ENCODE data around the gene MIOX. TPM values are rescaled to one million over a fixed set of nuclear protein-coding genes. Genes with fewer than 3 reads are reported as not detected.

The MIOX gene
- polyA plus RNA-seq, 3 donors from 2014 or later, result not detected

DNA sequence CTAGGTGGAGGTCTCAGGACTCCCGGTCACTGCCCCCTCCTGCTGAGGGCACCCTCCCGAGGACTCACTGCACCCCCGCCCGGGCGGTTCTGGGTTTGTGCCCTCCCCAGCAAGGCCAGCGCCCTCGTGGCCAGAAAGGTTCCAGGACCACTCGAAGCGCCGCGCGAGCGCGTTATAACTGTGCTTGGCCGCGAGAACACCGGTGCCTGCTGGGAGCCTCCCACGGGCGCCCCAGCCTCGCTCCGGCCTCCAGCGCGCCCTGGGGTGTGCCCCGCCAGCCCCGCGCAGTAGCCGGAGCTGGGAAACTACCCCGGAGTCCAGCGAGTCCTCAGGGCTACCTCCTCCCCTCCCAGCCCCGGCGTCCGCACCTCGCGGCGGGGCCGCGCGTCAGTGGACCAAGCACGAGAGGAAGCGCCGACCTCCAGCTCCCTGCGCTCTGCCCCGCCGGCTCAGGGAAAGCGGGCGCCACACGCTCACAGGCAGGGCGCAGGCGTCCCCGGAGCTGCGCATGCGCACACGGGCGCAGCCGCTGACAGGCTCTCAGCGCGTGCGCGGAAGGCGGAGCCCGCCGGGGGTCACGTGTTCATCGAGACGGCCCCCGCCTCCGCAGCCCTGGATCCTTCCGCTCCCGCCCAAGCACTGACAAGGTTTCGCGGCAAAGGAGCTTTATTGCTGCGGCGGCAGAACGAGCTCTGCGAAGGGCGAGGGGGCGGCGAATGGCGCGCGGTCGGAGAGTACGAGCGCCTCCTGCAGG, 38.6 kb downstream of the MIOX start, which contains the start of gene SCO2:
TSS of gene SCO2 (minus strand) at position 495 of the 754 bp plus-strand sequence. CDS start 1,187 bp downstream, outside the sequence.
- Mint-ChIP-seq H3K27me3 (ENCODE audit: low read depth in 3 of 3) (peaks cover 9 to 16% (median 13%) of the 10 kb centered on the region in 3 donors), H3K4me3 (peak within 1 kb of the TSS; percentile 84 to 89 (median 87)), H3K36me3 (no peaks in the 10 kb centered on the region), H3K4me1 (peaks cover 27 to 29% of the 10 kb centered on the region in 2 donors), H3K27ac (peak within 1 kb of the TSS; percentile 73 to 92 (median 86)), H3K9me3 (no peaks in the 10 kb centered on the region)
- peak; percentile 97 to 98 (median 98) for DNase-seq

DNA sequence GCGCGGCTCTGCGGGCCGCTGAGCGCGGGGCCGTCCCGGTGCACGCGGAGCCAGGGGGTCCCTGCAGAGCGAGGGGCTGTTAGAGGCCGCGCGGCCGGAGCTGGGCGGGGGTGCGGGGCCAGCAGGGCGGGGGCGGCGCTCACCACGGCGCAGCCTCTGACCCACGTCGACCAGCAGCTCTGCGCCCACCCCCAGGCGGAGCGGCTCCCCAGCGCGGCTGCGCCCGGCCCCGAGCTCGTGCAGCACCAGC, 39.1 kb downstream of the MIOX start:
- Mint-ChIP-seq H3K4me3 (peak overlapping the region; percentile 81 to 89 (median 85)), H3K9me3 (no peaks in the 10 kb centered on the region), H3K27ac (peak overlapping the region in 5 of 6 donors; percentile 67 to 87 (median 73)), H3K27me3 (ENCODE audit: low read depth in 3 of 3) (peaks cover 9 to 19% (median 13%) of the 10 kb centered on the region in 3 donors), H3K4me1 (peaks cover 27 to 29% of the 10 kb centered on the region in 2 donors), H3K36me3 (no peaks in the 10 kb centered on the region)
- no peak for DNase-seq

DNA sequence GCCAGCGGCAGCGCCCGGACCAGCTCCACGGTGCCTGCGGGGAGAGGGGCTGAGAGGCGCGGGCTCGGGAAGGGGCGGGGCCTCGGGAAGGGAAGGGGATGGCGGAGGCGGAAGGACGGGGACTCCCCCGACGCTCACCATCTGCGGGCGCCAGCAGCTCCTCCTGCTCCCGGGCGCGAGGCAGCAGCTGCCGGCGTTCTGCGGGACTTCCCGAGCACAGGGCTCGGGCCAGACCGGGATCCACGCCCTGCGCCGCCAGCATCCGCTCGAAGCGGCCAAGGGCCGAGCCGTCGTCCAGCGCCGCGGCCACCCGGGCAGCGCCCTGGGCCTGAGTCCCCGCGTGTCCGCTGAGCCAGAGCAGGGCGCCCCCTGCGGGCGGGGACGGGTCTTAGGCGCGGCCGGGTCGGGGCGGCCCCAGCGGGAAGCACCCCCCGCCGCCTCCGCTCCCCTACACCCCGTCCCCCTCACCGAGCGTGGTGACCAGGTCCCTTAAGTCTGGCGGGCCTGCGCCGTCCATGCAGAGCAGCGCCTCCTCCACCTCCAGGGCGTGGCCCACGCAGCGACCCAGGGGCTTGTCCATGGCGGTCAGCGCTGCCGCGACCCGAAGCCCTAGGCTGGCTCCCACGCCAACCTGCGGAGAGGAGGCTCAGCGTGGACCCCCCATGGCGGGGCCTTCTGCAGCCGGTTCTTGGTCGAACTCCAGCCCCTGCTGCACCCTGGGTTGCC, 39.6 kb downstream of the MIOX start:
- peak; percentile 80 to 84 (median 82) for DNase-seq
- Mint-ChIP-seq H3K4me1 (peaks cover 27 to 30% of the 10 kb centered on the region in 2 donors), H3K9me3 (no peaks in the 10 kb centered on the region), H3K36me3 (no peaks in the 10 kb centered on the region), H3K27me3 (ENCODE audit: low read depth in 3 of 3) (peaks cover 9 to 23% (median 13%) of the 10 kb centered on the region in 3 donors), H3K4me3 (peak overlapping the region; percentile 72 to 80 (median 76)), H3K27ac (peak overlapping the region; percentile 75 to 95 (median 84))

DNA sequence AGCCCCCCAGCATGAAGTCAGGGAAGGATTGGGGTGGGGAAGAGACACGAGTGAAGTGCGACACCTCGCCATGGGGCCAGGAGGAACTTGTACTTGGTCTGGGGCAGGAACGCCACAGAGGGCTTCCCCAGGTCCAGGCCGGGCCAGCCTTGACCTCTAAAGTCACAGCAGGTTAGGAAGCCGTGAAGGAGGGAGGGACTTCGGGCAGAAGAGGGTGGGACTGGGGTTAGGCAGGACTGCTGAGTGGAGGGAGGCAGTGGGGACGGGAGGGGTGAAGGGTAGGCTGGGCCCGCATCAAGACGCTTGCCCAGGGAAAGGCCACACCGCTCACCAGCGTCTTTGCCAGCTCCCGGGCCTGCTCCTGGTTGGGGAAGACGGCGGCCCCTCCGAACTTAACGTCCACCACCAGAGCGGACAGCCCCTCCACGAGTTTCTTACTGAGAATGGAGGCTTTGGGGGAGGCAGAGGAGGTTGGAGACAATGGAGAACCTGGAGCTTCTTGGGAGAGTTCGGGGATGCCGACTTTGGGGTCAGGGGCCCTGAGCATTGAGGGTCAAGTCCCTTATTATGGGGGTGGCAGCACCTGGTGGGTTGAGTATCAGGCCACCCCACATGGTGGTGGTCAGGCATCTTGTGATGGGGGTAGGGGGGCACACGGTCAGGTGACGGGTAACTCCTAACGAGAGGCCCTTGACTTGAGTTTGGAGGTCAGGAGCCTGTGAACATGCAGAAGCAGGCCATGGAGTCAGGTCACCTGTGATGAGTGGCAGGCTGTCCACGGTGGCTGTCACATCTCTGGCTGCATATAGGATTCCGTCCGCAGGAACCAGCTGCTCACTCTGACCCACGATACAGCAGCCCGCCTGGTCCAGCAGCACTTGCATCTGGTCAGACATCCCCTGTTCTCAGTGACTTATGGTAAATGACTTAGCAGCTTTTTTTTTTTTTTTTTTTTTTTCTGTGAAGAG, 40.5 kb downstream of the MIOX start:
- DNase-seq, result no peak
- H3K27me3 Mint-ChIP-seq (ENCODE audit: low read depth in 3 of 3), result peaks cover 9 to 24% (median 13%) of the 10 kb centered on the region in 3 donors
- H3K4me1 Mint-ChIP-seq, result peaks cover 27 to 30% of the 10 kb centered on the region in 2 donors
- no peaks in the 10 kb centered on the region for H3K9me3 Mint-ChIP-seq
- H3K4me3 Mint-ChIP-seq, result peak overlapping the region; percentile 71 to 80 (median 76)
- no peaks in the 10 kb centered on the region for H3K36me3 Mint-ChIP-seq
- H3K27ac Mint-ChIP-seq, result peak overlapping the region; percentile 75 to 95 (median 84)

DNA sequence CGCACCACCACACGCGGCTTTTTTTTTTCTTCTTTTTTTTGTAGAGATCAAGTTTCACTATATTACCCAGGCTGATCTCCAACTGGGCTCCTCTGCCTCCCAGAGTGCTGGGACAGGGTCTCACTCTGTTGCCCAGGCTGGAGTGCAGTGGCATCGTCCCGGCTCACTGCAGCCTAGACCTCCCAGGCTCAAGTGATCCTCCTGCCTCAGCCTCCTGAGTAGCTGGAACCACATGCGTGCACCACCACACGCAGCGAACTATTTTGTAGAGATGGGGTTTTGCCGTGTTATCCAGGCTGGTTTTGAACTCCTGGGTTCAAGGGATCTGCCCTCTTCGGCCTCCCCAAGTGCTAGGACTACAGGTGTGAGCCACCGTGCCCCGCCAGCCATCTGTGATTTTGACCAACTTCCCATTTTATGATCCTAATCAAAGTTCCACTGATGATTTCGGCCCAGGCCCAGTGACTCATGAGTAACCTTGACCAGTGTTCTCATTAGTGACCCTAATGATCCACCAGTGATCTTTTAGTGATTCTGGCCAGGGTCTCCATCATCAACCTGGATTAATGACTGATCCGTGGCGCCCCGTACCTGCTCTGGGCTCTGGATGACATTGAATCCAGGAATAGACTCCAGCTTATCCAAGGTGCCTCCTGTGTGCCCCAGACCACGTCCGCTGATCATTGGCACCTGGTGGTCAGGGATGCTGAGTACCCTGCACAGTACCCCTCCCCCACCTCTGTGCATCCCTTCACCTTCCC, 41.4 kb downstream of the MIOX start:
- H3K9me3 Mint-ChIP-seq, result peaks cover 0 to 1% (median 0%) of the 10 kb centered on the region in 6 donors
- peak overlapping the region; percentile 71 to 80 (median 76) for H3K4me3 Mint-ChIP-seq
- H3K27ac Mint-ChIP-seq, result peak overlapping the region; percentile 79 to 95 (median 84)
- DNase-seq, result no peak
- peaks cover 27 to 32% of the 10 kb centered on the region in 2 donors for H3K4me1 Mint-ChIP-seq
- peaks cover 9 to 26% (median 13%) of the 10 kb centered on the region in 3 donors for H3K27me3 Mint-ChIP-seq (ENCODE audit: low read depth in 3 of 3)
- H3K36me3 Mint-ChIP-seq, result no peaks in the 10 kb centered on the region

DNA sequence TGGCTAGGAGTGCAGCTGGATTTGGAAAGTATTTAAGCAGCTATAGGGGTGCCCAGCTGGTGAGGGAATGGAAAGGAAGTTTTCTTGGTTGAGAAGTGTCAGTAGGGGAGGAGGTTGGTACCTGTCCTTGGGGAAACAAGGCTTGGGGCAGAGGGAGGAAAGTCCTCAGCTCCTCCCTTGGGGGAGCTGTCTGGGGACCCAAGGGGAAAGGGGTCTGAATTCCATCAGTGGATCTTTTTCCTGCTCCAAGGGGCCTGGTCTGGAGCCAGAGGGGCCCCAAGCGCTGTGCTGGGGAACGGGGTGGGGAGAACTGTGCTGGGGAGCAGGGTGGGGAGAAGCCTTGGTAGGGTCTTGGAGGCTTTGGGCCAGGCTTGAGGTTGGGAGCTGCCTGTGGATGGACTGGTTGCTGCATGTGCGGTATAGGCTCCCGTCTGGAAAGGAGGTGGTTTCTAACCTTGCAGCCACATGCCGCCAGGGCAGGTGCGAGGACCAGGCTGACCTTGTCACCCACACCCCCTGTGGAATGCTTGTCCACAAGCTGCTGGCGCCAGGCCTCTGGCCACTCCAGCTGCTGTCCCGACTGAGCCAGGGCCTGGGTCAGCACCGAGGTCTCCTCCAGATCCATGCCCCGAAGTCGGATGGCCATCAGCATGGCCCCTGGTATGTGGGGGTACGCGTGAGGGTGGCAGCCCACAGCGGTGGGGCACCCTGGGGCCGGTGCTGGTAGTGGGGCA, 42.2 kb downstream of the MIOX start:
- DNase-seq, result no peak

DNA sequence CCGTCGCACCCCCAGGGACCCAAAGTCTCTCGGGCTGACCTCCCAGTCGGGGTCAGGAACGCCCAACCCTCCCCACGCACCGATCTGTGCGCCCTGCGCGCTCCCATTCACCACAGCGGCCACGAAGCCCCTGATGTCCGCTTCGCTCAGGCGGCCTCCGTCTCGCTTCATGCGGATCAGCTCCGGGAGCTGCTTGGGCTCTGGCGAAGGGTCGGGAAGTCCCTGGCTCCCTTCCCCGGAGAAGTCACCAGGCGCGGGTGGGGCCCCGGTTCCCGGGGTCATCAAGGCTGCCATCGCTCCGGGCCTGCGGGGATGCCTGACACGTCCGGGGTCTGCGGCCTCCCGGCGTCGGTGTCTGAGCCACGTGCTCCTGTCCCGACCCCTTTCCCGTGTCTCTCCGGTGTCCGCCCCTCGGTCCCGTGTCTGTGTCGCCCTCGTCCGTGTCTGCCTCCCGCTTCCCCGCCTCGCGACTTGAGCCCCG, 42.8 kb downstream of the MIOX start:
- H3K36me3 Mint-ChIP-seq, result no peaks in the 10 kb centered on the region
- H3K9me3 Mint-ChIP-seq, result peaks cover 0 to 1% (median 0%) of the 10 kb centered on the region in 6 donors
- peaks cover 4 to 28% (median 15%) of the 10 kb centered on the region in 3 donors for H3K27me3 Mint-ChIP-seq (ENCODE audit: low read depth in 3 of 3)
- DNase-seq, result no peak
- peak overlapping the region in 4 of 5 donors; percentile 13 to 60 (median 44) for H3K4me3 Mint-ChIP-seq
- peak overlapping the region in 1 of 6 donors; percentile 64 for H3K27ac Mint-ChIP-seq
- H3K4me1 Mint-ChIP-seq, result peaks cover 24 to 30% of the 10 kb centered on the region in 2 donors

More for the DNA sequence above, 42.2 kb downstream of the MIOX start:
- H3K9me3 Mint-ChIP-seq, result peaks cover 0 to 1% (median 0%) of the 10 kb centered on the region in 6 donors
- H3K36me3 Mint-ChIP-seq, result no peaks in the 10 kb centered on the region
- H3K27me3 Mint-ChIP-seq (ENCODE audit: low read depth in 3 of 3), result peaks cover 6 to 29% (median 16%) of the 10 kb centered on the region in 3 donors
- H3K4me3 Mint-ChIP-seq, result peak overlapping the region; percentile 33 to 80 (median 71)
- peaks cover 27 to 32% of the 10 kb centered on the region in 2 donors for H3K4me1 Mint-ChIP-seq
- peak overlapping the region; percentile 79 to 89 (median 84) for H3K27ac Mint-ChIP-seq

DNA sequence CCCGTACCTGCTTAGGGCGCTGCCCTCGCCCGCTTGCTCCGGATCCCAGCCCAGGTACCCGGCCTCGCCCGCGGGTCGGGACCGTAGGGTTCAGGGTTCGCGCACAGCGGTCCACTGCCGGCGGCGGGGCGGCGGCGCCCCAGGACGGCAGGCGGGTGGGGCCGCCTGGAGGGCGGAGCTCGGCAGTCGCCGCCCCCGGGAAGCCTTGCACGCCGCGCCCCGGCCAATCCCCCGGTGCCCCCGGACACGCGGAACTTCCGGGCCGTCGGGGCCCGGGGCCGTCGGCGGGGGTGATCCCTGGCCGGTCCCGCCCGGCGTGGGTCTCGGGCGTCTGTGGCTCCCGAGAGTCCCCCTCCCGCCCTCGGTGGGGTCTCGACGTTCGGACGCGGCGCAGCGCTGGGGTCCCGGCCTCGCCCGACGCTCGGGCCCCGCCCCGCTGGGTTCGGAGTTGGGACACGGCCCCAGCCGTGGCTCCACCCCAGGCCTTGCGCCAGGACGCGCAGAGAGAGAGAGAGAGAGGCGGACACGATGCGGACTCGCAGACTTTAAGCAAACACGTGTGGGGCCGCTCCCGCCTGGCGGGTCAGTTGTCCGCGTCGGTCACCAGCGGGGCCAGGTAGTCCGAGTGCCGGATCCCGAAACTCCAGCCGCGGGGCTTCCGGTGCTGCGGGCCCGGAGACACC, 43.4 kb downstream of the MIOX start, which contains the start of gene TYMP:
TSS of gene TYMP (minus strand) at position 116 of the 683 bp plus-strand sequence. CDS start 303 bp downstream, outside the sequence.
- Mint-ChIP-seq H3K9me3 (peaks cover 0 to 1% (median 0%) of the 10 kb centered on the region in 6 donors), H3K4me3 (peak within 1 kb of the TSS; percentile 83 to 92 (median 89)), H3K4me1 (peaks cover 19 to 25% of the 10 kb centered on the region in 2 donors), H3K27ac (peak within 1 kb of the TSS; percentile 89 to 97 (median 92)), H3K36me3 (no peaks in the 10 kb centered on the region), H3K27me3 (ENCODE audit: low read depth in 3 of 3) (peaks cover 0 to 24% (median 14%) of the 10 kb centered on the region in 3 donors)
- peak; percentile 65 to 72 (median 70) for DNase-seq

DNA sequence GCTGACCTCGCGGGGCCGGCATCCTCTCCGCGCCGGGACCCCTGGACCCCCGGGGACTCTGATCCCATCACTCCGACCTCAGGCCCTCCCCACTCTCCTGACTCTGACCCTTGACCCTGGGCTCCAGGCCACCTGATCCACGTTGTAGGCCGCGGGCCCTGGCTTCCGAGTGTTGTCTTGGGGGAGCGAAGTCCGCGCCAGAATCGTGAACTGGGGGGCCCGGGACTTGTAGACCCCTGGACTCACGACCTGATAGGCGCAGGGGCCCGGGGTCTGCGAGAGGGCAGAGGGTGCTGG, 43.9 kb downstream of the MIOX start:
- H3K4me1 Mint-ChIP-seq, result peaks cover 19 to 25% of the 10 kb centered on the region in 2 donors
- peak overlapping the region; percentile 83 to 92 (median 89) for H3K4me3 Mint-ChIP-seq
- H3K27ac Mint-ChIP-seq, result peak overlapping the region; percentile 72 to 97 (median 92)
- H3K36me3 Mint-ChIP-seq, result no peaks in the 10 kb centered on the region
- peaks cover 0 to 20% (median 11%) of the 10 kb centered on the region in 3 donors for H3K27me3 Mint-ChIP-seq (ENCODE audit: low read depth in 3 of 3)
- peaks cover 0 to 1% (median 0%) of the 10 kb centered on the region in 6 donors for H3K9me3 Mint-ChIP-seq
- no peak for DNase-seq

DNA sequence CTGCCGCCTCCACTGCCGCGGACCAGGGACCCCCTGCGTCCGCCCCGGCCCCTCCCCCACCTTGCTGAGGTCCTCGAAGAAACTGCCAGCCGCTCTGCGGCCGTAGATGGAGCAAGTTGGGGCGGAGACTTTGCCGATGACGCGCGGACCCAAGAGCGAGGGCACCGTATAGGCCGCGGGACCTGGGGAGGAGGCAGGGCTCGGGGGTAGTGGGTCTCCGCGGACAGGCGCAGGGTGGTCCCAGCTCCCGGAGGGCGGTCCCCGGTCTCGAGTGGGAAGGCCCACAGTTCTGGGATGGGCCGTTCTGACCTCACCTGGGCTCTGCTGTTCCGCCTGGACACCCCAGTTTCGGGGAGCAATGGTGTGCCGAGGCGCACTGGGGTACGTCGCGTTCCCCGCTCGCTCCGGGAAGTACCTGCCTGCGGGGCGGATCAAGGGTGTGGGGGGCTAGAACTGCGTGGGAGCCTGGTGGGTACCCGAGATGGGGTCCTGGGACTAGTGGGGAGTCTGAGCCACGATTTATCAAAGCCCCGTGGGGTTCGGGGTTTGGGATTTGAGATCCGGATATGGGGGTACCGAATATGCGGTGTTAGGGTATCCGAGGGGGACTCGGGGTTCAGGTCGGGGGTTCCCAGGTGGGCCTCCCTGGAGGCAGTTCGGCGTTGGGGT, 44.4 kb downstream of the MIOX start:
- H3K27me3 Mint-ChIP-seq (ENCODE audit: low read depth in 3 of 3), result peaks cover 0 to 19% (median 10%) of the 10 kb centered on the region in 3 donors
- H3K4me1 Mint-ChIP-seq, result peaks cover 19 to 25% of the 10 kb centered on the region in 2 donors

DNA sequence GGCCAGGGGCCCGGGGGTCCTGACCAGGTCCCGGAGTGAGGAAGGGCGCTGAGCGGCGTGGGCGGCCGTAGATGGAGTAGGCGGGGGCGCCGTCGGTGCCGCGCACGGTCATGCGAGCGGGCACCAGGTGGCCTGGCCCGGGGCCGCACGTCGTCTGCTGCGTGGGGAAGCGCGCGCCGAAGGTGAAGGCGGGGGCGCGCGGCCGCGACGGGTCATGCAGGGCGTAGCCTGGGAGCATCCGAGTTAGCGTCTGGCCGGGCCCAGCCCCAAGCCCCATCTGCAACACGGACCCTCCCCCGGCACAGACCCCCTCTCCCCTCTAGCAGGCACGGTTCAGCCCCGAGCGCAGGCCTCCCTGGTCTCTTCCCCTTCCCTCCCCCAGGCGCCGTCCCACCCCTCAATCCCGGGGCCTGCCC, 44.9 kb downstream of the MIOX start:
- Mint-ChIP-seq H3K9me3 (peaks cover 0 to 1% (median 0%) of the 10 kb centered on the region in 6 donors), H3K27ac (peak overlapping the region; percentile 89 to 97 (median 92)), H3K4me3 (peak overlapping the region; percentile 83 to 92 (median 89)), H3K27me3 (ENCODE audit: low read depth in 3 of 3) (peaks cover 0 to 19% (median 10%) of the 10 kb centered on the region in 3 donors), H3K36me3 (no peaks in the 10 kb centered on the region), H3K4me1 (peaks cover 19 to 24% of the 10 kb centered on the region in 2 donors)
- DNase-seq, result peak; percentile 50 to 62 (median 60)

More for the DNA sequence above, 44.4 kb downstream of the MIOX start:
- H3K9me3 Mint-ChIP-seq, result peaks cover 0 to 1% (median 0%) of the 10 kb centered on the region in 6 donors
- peak overlapping the region; percentile 83 to 92 (median 89) for H3K4me3 Mint-ChIP-seq
- peak overlapping the region; percentile 89 to 97 (median 92) for H3K27ac Mint-ChIP-seq
- DNase-seq, result peak; percentile 75 to 81 (median 81)
- H3K36me3 Mint-ChIP-seq, result no peaks in the 10 kb centered on the region

All from immature natural killer cell (primary cell).